H1 (cell line): ENCODE results near the gene PLK5. TPM values are rescaled to one million over a fixed set of nuclear protein-coding genes. Genes with fewer than 3 reads are reported as not detected.

Experiments used
- CTCF ChIA-PET: fragments of 300-600 bp; sonication (Branson Sonifier 250); formaldehyde crosslinking; loops from one replicate; lab custom pipeline; 2021; ENCODE audit not compliant: partially characterized antibody; lab: Charles Lee
- POLR2A ChIA-PET: fragments of 300-600 bp; sonication (Branson Sonifier 250); formaldehyde crosslinking; loops from one replicate; lab custom pipeline; 2021; ENCODE audit warnings: inconsistent platforms; ENCODE audit not compliant: partially characterized antibody; lab: Charles Lee
- DNase-seq, 2 experiments: peaks; one replicate each; pipeline versions ENCODE4 v3.0.0 to v3.0.0-alpha.2; 2010 to 2022; ENCODE audit warnings: low spot score in 2 of 2, low read depth in 1 of 2, mixed read lengths in 1 of 2
- FAIRE-seq: peaks from 2 replicates; lab custom pipeline; 2011; peaks lifted over from hg19 to GRCh38; lab: Jason Lieb, UNC
- H2AFZ ChIP-seq: 2 replicates; pipeline ENCODE4 v1.8.1; 2012; ENCODE audit warnings: low read length, inconsistent platforms
- H2AK5ac ChIP-seq: 2 replicates; pipeline ENCODE4 v1.6.1; 2013; ENCODE audit warnings: low read depth, low read length
- H2BK120ac ChIP-seq: replicated peaks from 2 replicates; pipeline ENCODE3; 2013; ENCODE audit warnings: low read depth, low read length, inconsistent platforms
- H2BK12ac ChIP-seq: 2 replicates; pipeline ENCODE4 v1.6.1; 2013; ENCODE audit warnings: low read depth, low read length
- H2BK15ac ChIP-seq: 2 replicates; pipeline ENCODE4 v1.6.1; 2013; ENCODE audit warnings: low read length
- H2BK20ac ChIP-seq: 2 replicates; pipeline ENCODE4 v1.6.1; 2013; ENCODE audit warnings: low read length
- H2BK5ac ChIP-seq: 2 replicates; pipeline ENCODE4 v1.6.1; 2013; ENCODE audit warnings: low read depth, low read length
- H3K14ac ChIP-seq: 2 replicates; pipeline ENCODE4 v1.6.1; 2013; ENCODE audit warnings: inconsistent platforms; ENCODE audit not compliant: insufficient read length
- H3K18ac ChIP-seq: 2 replicates; pipeline ENCODE4 v1.6.1; 2013; ENCODE audit warnings: low read length; ENCODE audit errors: extremely low read depth
- H3K23ac ChIP-seq: 2 replicates; pipeline ENCODE4 v1.6.1; 2013; ENCODE audit warnings: inconsistent platforms; ENCODE audit not compliant: insufficient read length
- H3K23me2 ChIP-seq: 2 replicates; pipeline ENCODE4 v1.6.1; 2013; ENCODE audit warnings: low read depth, low read length
- H3K27ac ChIP-seq: 2 replicates; pipeline ENCODE4 v1.6.1; 2011; ENCODE audit warnings: low read depth, low read length, inconsistent platforms
- H3K27me3 ChIP-seq, 4 experiments: replicated peaks in 1 of 4; 1 replicate in 1 of 4; 2 replicates in 3 of 4; pipeline versions ENCODE4 v1.6.1 to v1.8.1; 2011 to 2013; ENCODE audit warnings: low read length in 3 of 4, mild to moderate bottlenecking in 3 of 4, inconsistent platforms in 2 of 4, mixed read lengths in 2 of 4, moderate library complexity in 1 of 4; ENCODE audit not compliant: control insufficient read depth in 3 of 4, insufficient read depth in 3 of 4; ENCODE audit errors: extremely low read depth in 1 of 4
- H3K36me3 ChIP-seq, 4 experiments: 2 replicates each; pipeline versions ENCODE4 v1.6.1 to v1.8.1; 2011 to 2013; ENCODE audit warnings: mild to moderate bottlenecking in 4 of 4, low read length in 3 of 4, moderate library complexity in 2 of 4, control low read depth in 1 of 4, inconsistent platforms in 1 of 4; ENCODE audit not compliant: insufficient read depth in 4 of 4, control insufficient read depth in 2 of 4
- H3K4ac ChIP-seq: replicated peaks from 2 replicates; pipeline ENCODE3; 2013; ENCODE audit warnings: low read length, low read depth, mixed read lengths, inconsistent platforms; ENCODE audit not compliant: insufficient read length
- H3K4me1 ChIP-seq, 4 experiments: replicated peaks in 1 of 4; 1 replicate in 1 of 4; 2 replicates in 3 of 4; pipeline versions ENCODE4 v1.6.1 to v1.8.1; 2011 to 2013; ENCODE audit warnings: low read length in 3 of 4, inconsistent platforms in 2 of 4, mixed read lengths in 1 of 4; ENCODE audit not compliant: insufficient read depth in 4 of 4, control insufficient read depth in 3 of 4
- H3K4me2 ChIP-seq, 2 experiments: 2 replicates each; pipeline versions ENCODE4 v1.6.1 to v1.8.1; 2011 to 2013; ENCODE audit warnings: low read depth in 2 of 2, low read length in 2 of 2, control low read depth in 1 of 2, inconsistent platforms in 1 of 2, mild to moderate bottlenecking in 1 of 2; ENCODE audit not compliant: insufficient read depth in 1 of 2
- H3K4me3 ChIP-seq, 4 experiments: fragments of 200-600, 300-600 bp in 1 of 4; sonication (generic), shearing (Covaris generic), sonication (Bioruptor Twin) in 1 of 4; 2 replicates each; pipeline versions ENCODE4 v1.5.1 to v1.8.1; 2011 to 2016; ENCODE audit warnings: low read length in 4 of 4, low read depth in 3 of 4, control low read depth in 2 of 4, inconsistent platforms in 2 of 4, mild to moderate bottlenecking in 2 of 4, mixed read lengths in 1 of 4, moderate library complexity in 1 of 4; ENCODE audit not compliant: insufficient read depth in 2 of 4; ENCODE audit errors: extremely low read depth in 1 of 4
- H3K56ac ChIP-seq: replicated peaks from 2 replicates; pipeline ENCODE3; 2013; ENCODE audit warnings: low read depth, mild to moderate bottlenecking, mixed read lengths, low read length, inconsistent platforms; ENCODE audit not compliant: insufficient read length
- H3K79me1 ChIP-seq: 2 replicates; pipeline ENCODE4 v1.6.1; 2013; ENCODE audit warnings: low read depth, low read length, control low read depth
- H3K79me2 ChIP-seq, 2 experiments: 2 replicates each; pipeline versions ENCODE4 v1.6.1 to v1.8.1; 2012 to 2013; ENCODE audit warnings: low read length in 2 of 2, mild to moderate bottlenecking in 2 of 2, inconsistent platforms in 1 of 2; ENCODE audit not compliant: insufficient read depth in 2 of 2, control insufficient read depth in 1 of 2
- H3K9ac ChIP-seq, 4 experiments: replicated peaks in 1 of 4; 1 replicate in 1 of 4; 2 replicates in 3 of 4; pipeline versions ENCODE4 v1.6.1 to v1.8.1; 2011 to 2013; ENCODE audit warnings: low read depth in 3 of 4, low read length in 3 of 4, control low read depth in 2 of 4, mild to moderate bottlenecking in 2 of 4, moderate library complexity in 2 of 4, inconsistent platforms in 1 of 4; ENCODE audit errors: extremely low read depth in 1 of 4
- H3K9me3 ChIP-seq, 2 experiments: 2 replicates each; pipeline versions ENCODE4 v1.6.1 to v1.8.1; 2012 to 2013; ENCODE audit warnings: mild to moderate bottlenecking in 2 of 2, moderate library complexity in 2 of 2, control low read depth in 1 of 2, inconsistent platforms in 1 of 2, low read depth in 1 of 2, low read length in 1 of 2, mixed read lengths in 1 of 2; ENCODE audit not compliant: insufficient read depth in 2 of 2
- H4K20me1 ChIP-seq, 2 experiments: replicated peaks in 1 of 2; 2 replicates each; pipeline versions ENCODE3 to v1.8.1; 2011 to 2013; ENCODE audit warnings: inconsistent platforms in 2 of 2, low read length in 2 of 2, mild to moderate bottlenecking in 1 of 2; ENCODE audit not compliant: insufficient read depth in 2 of 2, control insufficient read depth in 1 of 2
- H4K5ac ChIP-seq: 2 replicates; pipeline ENCODE4 v1.6.1; 2013; ENCODE audit warnings: low read length, low read depth, mixed read lengths, inconsistent platforms; ENCODE audit not compliant: insufficient read length
- H4K8ac ChIP-seq: 2 replicates; pipeline ENCODE4 v1.8.0; 2013; ENCODE audit warnings: mild to moderate bottlenecking, moderate library complexity, low read length, inconsistent platforms; ENCODE audit not compliant: insufficient read depth; ENCODE audit errors: extremely low read depth
- H4K91ac ChIP-seq: replicated peaks from 2 replicates; pipeline ENCODE3; 2013; ENCODE audit warnings: low read length, mixed read lengths, inconsistent platforms; ENCODE audit not compliant: insufficient read length
- BCL11A ChIP-seq, 2 experiments: IDR thresholded peaks; one replicate each; pipeline ENCODE4 v1.6.1; 2011; ENCODE audit warnings: low read depth in 2 of 2, low read length in 2 of 2, mild to moderate bottlenecking in 2 of 2
- CEBPB ChIP-seq: IDR thresholded peaks from 2 replicates; pipeline ENCODE4 v1.6.1; 2012; ENCODE audit warnings: low read depth, low read length
- CTBP2 ChIP-seq: IDR thresholded peaks from 2 replicates; pipeline ENCODE4 v1.7.0; 2011; ENCODE audit warnings: borderline replicate concordance, mild to moderate bottlenecking, moderate library complexity, mixed read lengths, low read length; ENCODE audit not compliant: insufficient read depth, insufficient read length
- E2F6 ChIP-seq: IDR thresholded peaks from 2 replicates; pipeline ENCODE4 v1.6.1; 2012; ENCODE audit warnings: inconsistent platforms
- JUN ChIP-seq: IDR thresholded peaks from 2 replicates; pipeline ENCODE4 v1.6.1; 2011; ENCODE audit warnings: low read depth, mild to moderate bottlenecking, improper control_type of control experiment, low read length
- POLR2AphosphoS5 ChIP-seq: IDR thresholded peaks from 2 replicates; pipeline ENCODE4 v1.6.1; 2011; ENCODE audit warnings: low read depth, low read length
- SIN3A ChIP-seq, 2 experiments: IDR thresholded peaks in 1 of 2; conservative IDR thresholded peaks in 1 of 2; 2 replicates each; pipeline ENCODE4 v1.6.1; 2011 to 2012; ENCODE audit warnings: low read length in 2 of 2, improper control_type of control experiment in 1 of 2, low read depth in 1 of 2, mild to moderate bottlenecking in 1 of 2
- SIX5 ChIP-seq: IDR thresholded peaks from 2 replicates; pipeline ENCODE4 v1.6.1; 2011; ENCODE audit warnings: mild to moderate bottlenecking, low read depth, low read length
- SP1 ChIP-seq: IDR thresholded peaks from 2 replicates; pipeline ENCODE4 v1.6.1; 2011; ENCODE audit warnings: low read depth, low read length
- TAF7 ChIP-seq: optimal IDR thresholded peaks from 2 replicates; pipeline ENCODE3; 2011; ENCODE audit warnings: low read depth, mild to moderate bottlenecking, inconsistent platforms, low read length, moderate library complexity, borderline replicate concordance
- TBP ChIP-seq: IDR thresholded peaks from 2 replicates; pipeline ENCODE4 v1.6.1; 2011; ENCODE audit warnings: low read depth, low read length, improper control_type of control experiment
- WGBS, 2 experiments: shearing (Covaris generic) in 1 of 2; methylation state at CpG; one replicate each; pipeline versions ENCODE4 v1.1.6 to v1.1.7; 2013 to 2015; ENCODE audit warnings: low lambda C conversion rate in 2 of 2, mixed read lengths in 2 of 2, inconsistent platforms in 1 of 2, low coverage in 1 of 2, missing lambda C conversion rate in 1 of 2; ENCODE audit not compliant: insufficient replicate concordance in 2 of 2, insufficient coverage in 1 of 2, insufficient read length in 1 of 2; ENCODE audit errors: extremely low coverage in 1 of 2, missing lambda C conversion rate in 1 of 2; 5-methylcytosine and 5-hydroxymethylcytosine counted together
- polyA plus RNA-seq, 7 experiments: library from polyadenylated mRNA; depleted of rRNA in 3 of 7; stranded (reverse) in 5 of 7; unstranded in 2 of 7; fragments of >200 nt in 5 of 7; fragments of 200-250 nt in 2 of 7; gene quantifications; 1 replicate in 5 of 7; 2 replicates in 1 of 7; 4 replicates in 1 of 7; pipeline versions ENCODE4 v1.2.1 to v1.2.3, GENCODE V29; 2011 to 2013; ENCODE audit warnings: missing spikeins in 2 of 7, mixed read lengths in 2 of 7
- total RNA-seq: library from RNA; stranded (reverse); fragmentation: NEBNext Ultra II Directional; extraction: Animal tissue kit (Norgen Biotek cat#: 25700); gene quantifications from 2 replicates; pipeline ENCODE4 v1.2.1, GENCODE V29; 2021

The PLK5 gene
- total and polyA plus RNA-seq, 2 of the 8 experiments (the other 6 are each of a cell fraction or from before 2014, with no cell fraction given) = 0.43 to 0.45 TPM

- no peak overlapping the region for H3K4me2 ChIP-seq
- CTCF ChIA-PET = interaction anchor here (0.6 to 1.4 kb wide), 3 partner anchors 17 to 258 kb away, joined by 3 read pairs; no protein-coding TSS in a partner anchor
- no peaks in the 10 kb centered on the region for H3K9me3 ChIP-seq
- no peak overlapping the region for H3K9ac ChIP-seq
- H3K23me2 ChIP-seq = peaks cover 6% of the 10 kb centered on the region; the same call in 1 of the 2 replicates
- no peak overlapping the region for H3K23ac ChIP-seq
- H2BK12ac ChIP-seq = no peak overlapping the region; the same call in 1 of the 2 replicates
- H2BK20ac ChIP-seq = peak overlapping the region; percentile 5; the same call in 1 of the 2 replicates
- no peak overlapping the region for H4K91ac ChIP-seq
- no peak overlapping the region for H2BK120ac ChIP-seq
- H3K56ac ChIP-seq = no peak overlapping the region
- FAIRE-seq (no peak), DNase-seq (no peak)
- H2AK5ac ChIP-seq = no peak overlapping the region; the same call in 1 of the 2 replicates
- peaks cover 0 to 3% (median 0%) of the 10 kb centered on the region in 4 experiments; a peak in 3 of 7 replicates for H3K4me1 ChIP-seq
- no peak overlapping the region for H3K18ac ChIP-seq
- no peak overlapping the region for H4K5ac ChIP-seq
- no peak overlapping the region for H3K4ac ChIP-seq
- no peak overlapping the region for H2AFZ ChIP-seq
- H3K27ac ChIP-seq = no peak overlapping the region
- no peaks in the 10 kb centered on the region for H3K79me2 ChIP-seq
- WGBS, 2 experiments = 86% methylated on average over 11 of the region's 11 CpGs; no CpG with 5 or more reads in 1 of the 2 experiments
- H3K14ac ChIP-seq = no peak overlapping the region
- no peak overlapping the region for H4K8ac ChIP-seq
- no peak overlapping the region for H2BK5ac ChIP-seq
- H4K20me1 ChIP-seq = peaks cover 0 to 6% of the 10 kb centered on the region in 2 experiments
- H2BK15ac ChIP-seq = no peak overlapping the region
- H3K27me3 ChIP-seq = peaks cover 0 to 8% (median 5%) of the 10 kb centered on the region in 4 experiments; a peak in 6 of 7 replicates
- H3K79me1 ChIP-seq = no peaks in the 10 kb centered on the region
- POLR2A ChIA-PET = interaction anchor here (1.5 kb wide), 1 partner anchor 72 kb away, joined by 3 read pairs; no protein-coding TSS in a partner anchor
- H3K4me3 ChIP-seq = no peak overlapping the region
- H3K36me3 ChIP-seq = no peaks in the 10 kb centered on the region
- TF ChIP-seq CEBPB = no peak
- no peak for TF ChIP-seq POLR2AphosphoS5
- no peak for TF ChIP-seq SP1
- no peak for TF ChIP-seq TAF7
- TF ChIP-seq CTBP2 = no peak
- no peak for TF ChIP-seq SIN3A (conservative IDR thresholded peaks at IDR 0.05 in 1 of 2, IDR thresholded peaks at IDR 0.05 in 1 of 2; ENCODE audit: low read depth in 1 of 2, low read length in 2 of 2)
- no peak for TF ChIP-seq JUN
- TF ChIP-seq TBP = no peak
- TF ChIP-seq SIX5 = no peak
- no peak for TF ChIP-seq BCL11A (IDR thresholded peaks at IDR 0.05; ENCODE audit: low read depth in 2 of 2, low read length in 2 of 2)
- no peak for TF ChIP-seq E2F6
Measured at GRCh38 chr19:1509602-1510441, 14.1 kb upstream of the PLK5 start.
